GM23248 (cell line): Measurements from ENCODE around the gene CPM. TPM values are rescaled to one million over a fixed set of nuclear protein-coding genes. Genes with fewer than 3 reads are reported as not detected.

Experiments
- DNase-seq: peaks from one replicate; pipeline ENCODE4 v3.0.0-alpha.2; 2015
- H2AFZ ChIP-seq: fragments of 200-600 bp; sonication (generic); 2 replicates; pipeline ENCODE4 v1.6.1; 2016; ENCODE audit warnings: antibody characterized with exemption
- H3F3A ChIP-seq: fragments of 200-600 bp; sonication (generic); 2 replicates; pipeline ENCODE4 v1.6.1; 2016; ENCODE audit warnings: mild to moderate bottlenecking, antibody characterized with exemption, mixed run types; ENCODE audit not compliant: insufficient read depth
- H3K27ac ChIP-seq: fragments of 200-600 bp; sonication (generic); 2 replicates; pipeline ENCODE4 v1.5.1; 2016; ENCODE audit warnings: mild to moderate bottlenecking
- H3K27me3 ChIP-seq: fragments of 200-600 bp; sonication (generic); replicated peaks from 2 replicates; pipeline ENCODE4 v1.6.1; 2016; ENCODE audit warnings: mild to moderate bottlenecking; ENCODE audit not compliant: insufficient read depth
- H3K36me3 ChIP-seq: fragments of 200-600 bp; sonication (generic); 2 replicates; pipeline ENCODE4 v1.6.1; 2016; ENCODE audit warnings: low read depth, mild to moderate bottlenecking
- H3K4me1 ChIP-seq: fragments of 200-600 bp; sonication (generic); 2 replicates; pipeline ENCODE4 v1.6.1; 2016; ENCODE audit warnings: mild to moderate bottlenecking; ENCODE audit not compliant: insufficient read depth
- H3K4me2 ChIP-seq: fragments of 200-600 bp; sonication (generic); one replicate; pipeline ENCODE4 v1.6.1; 2016; ENCODE audit warnings: mild to moderate bottlenecking; ENCODE audit not compliant: unreplicated experiment
- H3K4me3 ChIP-seq: fragments of 200-600 bp; sonication (generic); 2 replicates; pipeline ENCODE4 v1.5.1; 2016; ENCODE audit warnings: mild to moderate bottlenecking
- H3K79me2 ChIP-seq: fragments of 200-600 bp; sonication (generic); 2 replicates; pipeline ENCODE4 v1.6.1; 2016; ENCODE audit warnings: mild to moderate bottlenecking; ENCODE audit not compliant: insufficient read depth
- H3K9ac ChIP-seq: fragments of 200-600 bp; sonication (generic); 2 replicates; pipeline ENCODE4 v1.6.1; 2016; ENCODE audit warnings: mild to moderate bottlenecking
- H3K9me2 ChIP-seq: fragments of 200-600 bp; sonication (generic); 2 replicates; pipeline ENCODE4 v1.6.1; 2016; ENCODE audit warnings: mixed run types, mild to moderate bottlenecking, moderate library complexity; ENCODE audit not compliant: insufficient read depth
- H3K9me3 ChIP-seq: fragments of 200-600 bp; sonication (generic); one replicate; pipeline ENCODE4 v1.6.1; 2017; ENCODE audit warnings: low read depth
- H4K20me1 ChIP-seq: fragments of 200-600 bp; sonication (generic); 2 replicates; pipeline ENCODE4 v1.6.0; 2016; ENCODE audit not compliant: insufficient read depth
- EZH2 ChIP-seq: fragments of 200-600 bp; sonication (generic); IDR thresholded peaks from 2 replicates; pipeline ENCODE4 v1.6.1; 2018; ENCODE audit warnings: antibody characterized with exemption, mild to moderate bottlenecking; ENCODE audit not compliant: insufficient read depth, poor library complexity, severe bottlenecking
- EZH2phosphoT487 ChIP-seq: fragments of 200-600 bp; sonication (generic); IDR thresholded peaks from 2 replicates; pipeline ENCODE4 v1.6.1; 2018; ENCODE audit warnings: antibody characterized with exemption, moderate library complexity, mild to moderate bottlenecking, low read depth; ENCODE audit not compliant: insufficient read depth
- WGBS, 2 experiments: methylation state at CpG; one replicate each; pipeline ENCODE4 v1.1.6; 2015 to 2017; ENCODE audit warnings: low lambda C conversion rate in 2 of 2, low coverage in 1 of 2; ENCODE audit errors: missing lambda C conversion rate in 2 of 2; 5-methylcytosine and 5-hydroxymethylcytosine counted together
- in situ Hi-C: fragments of 300-500 bp; cut with MboI; formaldehyde crosslinking; loops from 2 replicates; pipeline ENCODE4 v1.15.0; 2020
- polyA plus RNA-seq: library from polyadenylated mRNA; unstranded; fragments of >200 nt; fragmentation: Nextera tagmentation; extraction: Ambion mirVana; gene quantifications from 2 replicates; pipeline ENCODE4 v1.2.1, GENCODE V29; 2016
- total RNA-seq: library from RNA; depleted of rRNA; stranded (reverse); fragments of >200 nt; shearing (Covaris generic); gene quantifications from 2 replicates; pipeline ENCODE4 v1.2.3, GENCODE V29; 2014

Gene CPM
- total and polyA plus RNA-seq, 2 experiments from 2014 or later: 13.7 to 22.5 TPM

- Histone ChIP-seq H3K27ac (no peak overlapping the region), H3F3A (no peaks in the 10 kb centered on the region), H3K79me2 (no peaks in the 10 kb centered on the region), H3K9me3 (no peaks in the 10 kb centered on the region), H3K36me3 (no peaks in the 10 kb centered on the region), H2AFZ (no peak overlapping the region), H3K4me3 (no peak overlapping the region), H3K9me2 (no peaks in the 10 kb centered on the region), H3K4me2 (no peak overlapping the region), H3K9ac (no peak overlapping the region), H3K4me1 (no peaks in the 10 kb centered on the region), H4K20me1 (no peaks in the 10 kb centered on the region), H3K27me3 (no peaks in the 10 kb centered on the region)
- DNase-seq: no peak
- WGBS, 2 experiments: 89 to 91% methylated on average over 3 of the region's 3 CpGs
- no peak for TF ChIP-seq EZH2phosphoT487
- no peak for TF ChIP-seq EZH2
- in situ Hi-C loops: no loop called here
Observed at GRCh38 chr12:68885381-68885780, 47.6 kb downstream of the CPM start.

DNA sequence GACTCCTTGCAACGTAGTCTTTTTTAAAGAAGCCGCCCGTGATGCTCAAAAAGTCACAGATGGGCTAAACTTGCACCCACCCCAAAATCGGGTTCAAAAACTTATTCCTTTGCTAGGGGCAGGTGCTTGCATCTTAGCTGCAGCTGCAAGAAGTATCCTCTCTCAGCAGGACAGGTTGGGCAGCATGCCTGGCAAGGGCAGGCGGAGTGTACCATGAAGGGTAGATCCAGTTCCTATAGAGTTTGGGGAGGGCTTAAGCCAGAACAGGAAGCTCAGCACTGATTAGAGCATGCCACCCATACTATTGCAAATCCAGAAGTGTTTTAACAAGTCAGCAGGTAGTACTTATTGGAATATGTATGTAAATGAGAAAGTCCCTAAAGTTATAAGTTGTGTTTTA, 48.7 kb downstream of the CPM start:
- no peak overlapping the region for H3K4me3 ChIP-seq
- no peaks in the 10 kb centered on the region for H3K4me1 ChIP-seq
- WGBS, 2 experiments: 82 to 91% methylated on average over 5 of the region's 5 CpGs
- DNase-seq: no peak
- no peaks in the 10 kb centered on the region for H3K79me2 ChIP-seq
- no peak overlapping the region for H2AFZ ChIP-seq
- H3K36me3 ChIP-seq: no peaks in the 10 kb centered on the region
- no peaks in the 10 kb centered on the region for H3K27me3 ChIP-seq
- no peak overlapping the region for H3K9ac ChIP-seq
- H3K27ac ChIP-seq: no peak overlapping the region
- H3K4me2 ChIP-seq: no peak overlapping the region
- H3K9me3 ChIP-seq: no peaks in the 10 kb centered on the region
- TF ChIP-seq EZH2 (no peak), EZH2phosphoT487 (no peak)
- H3K9me2 ChIP-seq: no peaks in the 10 kb centered on the region
- no peaks in the 10 kb centered on the region for H4K20me1 ChIP-seq
- H3F3A ChIP-seq: no peaks in the 10 kb centered on the region
- in situ Hi-C loops: no loop called here

DNA sequence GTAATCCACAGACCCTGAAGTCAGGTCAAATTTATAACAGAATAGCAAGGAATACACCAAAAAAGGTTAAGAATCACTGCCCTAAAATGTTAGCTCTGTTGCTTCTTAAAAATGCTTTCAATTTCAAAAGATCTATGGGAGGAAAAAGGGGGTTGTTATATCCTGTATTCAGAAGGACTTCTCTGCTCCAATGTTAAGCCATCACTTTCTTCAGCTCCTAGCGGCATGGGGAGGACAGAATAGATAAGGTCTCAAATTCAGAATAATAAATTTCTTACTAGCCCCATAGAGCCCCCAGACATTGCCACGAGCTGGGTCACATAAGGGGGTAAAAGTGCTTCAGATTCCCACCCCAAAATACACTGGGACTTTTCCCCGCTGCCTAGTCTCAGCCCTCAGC, 49.8 kb downstream of the CPM start:
- no peaks in the 10 kb centered on the region for H3K9me2 ChIP-seq
- H3K27me3 ChIP-seq: no peaks in the 10 kb centered on the region
- no peaks in the 10 kb centered on the region for H3K4me1 ChIP-seq
- H3K27ac ChIP-seq: no peak overlapping the region
- H3F3A ChIP-seq: no peaks in the 10 kb centered on the region
- H4K20me1 ChIP-seq: no peaks in the 10 kb centered on the region
- no peak overlapping the region for H3K9ac ChIP-seq
- no peaks in the 10 kb centered on the region for H3K79me2 ChIP-seq
- no peak overlapping the region for H2AFZ ChIP-seq
- H3K9me3 ChIP-seq: no peaks in the 10 kb centered on the region
- TF ChIP-seq EZH2 (no peak), EZH2phosphoT487 (no peak)
- H3K36me3 ChIP-seq: no peaks in the 10 kb centered on the region
- no peak overlapping the region for H3K4me3 ChIP-seq
- 70 to 73% methylated on average over 3 of the region's 3 CpGs for WGBS, 2 experiments
- no peak overlapping the region for H3K4me2 ChIP-seq
- in situ Hi-C loops: no loop called here
- DNase-seq: no peak

DNA sequence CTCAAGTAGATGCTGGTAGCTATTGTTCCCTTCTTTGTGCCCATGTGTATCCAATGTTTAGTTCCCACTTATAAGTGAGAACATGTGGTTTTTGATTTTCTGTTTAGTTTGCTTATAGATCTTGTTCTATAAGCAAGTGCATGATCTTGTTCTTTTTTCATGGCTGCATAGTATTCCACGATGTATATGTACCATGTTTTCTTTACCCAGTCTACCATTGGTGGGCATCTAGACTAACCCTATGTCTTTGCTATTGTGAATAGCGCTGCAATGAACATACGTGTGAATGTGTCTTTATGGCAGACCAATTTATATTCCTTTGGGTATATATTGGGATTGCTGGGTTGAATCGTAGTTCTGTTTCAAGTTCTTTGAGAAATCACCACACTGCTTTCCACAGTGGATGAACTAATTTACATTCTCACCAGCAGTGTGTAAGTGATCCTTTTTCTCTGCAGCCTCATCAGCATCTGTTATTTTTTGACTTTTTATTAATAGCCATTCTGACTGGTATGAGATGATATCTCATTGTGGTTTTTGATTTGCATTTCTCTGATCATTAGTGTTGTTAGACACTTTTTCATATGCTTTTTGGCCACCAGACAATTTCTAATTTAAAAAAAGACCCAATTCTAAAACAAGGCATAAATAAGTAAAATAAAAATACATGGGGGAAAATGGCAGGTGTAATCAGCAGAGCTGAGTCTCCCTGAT, 50.6 kb downstream of the CPM start:
- in situ Hi-C loops: no loop called here
- no peaks in the 10 kb centered on the region for H4K20me1 ChIP-seq
- no peak overlapping the region for H3K4me3 ChIP-seq
- no peaks in the 10 kb centered on the region for H3K36me3 ChIP-seq
- WGBS, 2 experiments: 89 to 91% methylated on average over 4 of the region's 4 CpGs
- no peaks in the 10 kb centered on the region for H3F3A ChIP-seq
- no peak for DNase-seq
- no peak for TF ChIP-seq EZH2
- TF ChIP-seq EZH2phosphoT487: no peak
- no peak overlapping the region for H3K27ac ChIP-seq
- H3K4me1 ChIP-seq: no peaks in the 10 kb centered on the region
- H3K79me2 ChIP-seq: no peaks in the 10 kb centered on the region
- H3K9me3 ChIP-seq: no peaks in the 10 kb centered on the region
- no peaks in the 10 kb centered on the region for H3K9me2 ChIP-seq
- H3K9ac ChIP-seq: no peak overlapping the region
- no peak overlapping the region for H2AFZ ChIP-seq
- H3K4me2 ChIP-seq: no peak overlapping the region
- no peaks in the 10 kb centered on the region for H3K27me3 ChIP-seq
